K562 (cell line): ENCODE data around the gene NLGN4Y. TPM values are rescaled to one million over a fixed set of nuclear protein-coding genes. Genes with fewer than 3 reads are reported as not detected.

ENCODE experiments used
- ATAC-seq: fragments of 200-7000 bp; cut with Tn5 transposase; 3 replicates; pipeline ENCODE4 v1.9.1; 2020; ENCODE audit warnings: moderate library complexity
- BruUV-seq: library from RNA; stranded (reverse); fragments of 400-500 nt; replicated peaks from 2 replicates; lab custom pipeline; 2021; lab: Mats Ljungman, UMichigan
- CTCF ChIA-PET: fragments of 300-600 bp; formaldehyde crosslinking; extraction: SDS; loops from one replicate; lab custom pipeline; 2021; ENCODE audit warnings: low intra/inter-chr PET ratio; lab: Yijun Ruan, JAX
- POLR2A ChIA-PET: fragments of 300-600, 350-650 bp; sonication (Branson Sonifier 250); formaldehyde crosslinking; extraction: SDS; loops from one replicate; lab custom pipeline; 2021; ENCODE audit warnings: antibody characterized with exemption, inconsistent platforms; lab: Yijun Ruan, JAX
- DNase-seq, 4 experiments: peaks; one replicate each; pipeline versions ENCODE4 v3.0.0 to v3.0.0-alpha.2; 2011 to 2018; ENCODE audit warnings: low spot score in 3 of 4, mixed read lengths in 3 of 4; ENCODE audit errors: extremely low read depth in 1 of 4
- FAIRE-seq: peaks from 2 replicates; lab custom pipeline; 2011; peaks lifted over from hg19 to GRCh38; lab: Jason Lieb, UNC
- H2AFZ ChIP-seq: 2 replicates; pipeline ENCODE4 v1.6.0; 2011; ENCODE audit warnings: low read depth, low read length, control low read depth, inconsistent platforms
- H3K27ac ChIP-seq: fragments of 200-600 bp; 3 replicates; pipeline ENCODE4 v1.8.0; 2011; ENCODE audit warnings: low read depth, mild to moderate bottlenecking, control low read depth, inconsistent platforms, low read length, moderate library complexity, mixed read lengths; ENCODE audit errors: extremely low read depth
- H3K27me3 ChIP-seq, 2 experiments: fragments of 300-600 bp in 1 of 2; 2 replicates in 1 of 2; 3 replicates in 1 of 2; pipeline versions ENCODE4 v1.6.0 to v1.8.0; 2011; ENCODE audit warnings: inconsistent platforms in 2 of 2, low read length in 2 of 2, mild to moderate bottlenecking in 1 of 2, mixed read lengths in 1 of 2, moderate library complexity in 1 of 2; ENCODE audit not compliant: control insufficient read depth in 2 of 2, insufficient read depth in 2 of 2
- H3K36me3 ChIP-seq: fragments of 300-600 bp; 3 replicates; pipeline ENCODE4 v1.8.0; 2011; ENCODE audit warnings: mild to moderate bottlenecking, low read length, inconsistent platforms; ENCODE audit not compliant: control insufficient read depth, insufficient read depth
- H3K4me1 ChIP-seq, 2 experiments: fragments of 200-600 bp in 1 of 2; replicated peaks in 1 of 2; 2 replicates in 1 of 2; 3 replicates in 1 of 2; pipeline versions ENCODE4 v1.5.1 to v1.8.0; 2011; ENCODE audit warnings: inconsistent platforms in 2 of 2, low read length in 2 of 2, mild to moderate bottlenecking in 1 of 2, mixed read lengths in 1 of 2, moderate library complexity in 1 of 2; ENCODE audit not compliant: control insufficient read depth in 2 of 2, insufficient read depth in 2 of 2
- H3K4me2 ChIP-seq: 2 replicates; pipeline ENCODE4 v1.6.1; 2011; ENCODE audit warnings: low read length, control low read depth, inconsistent platforms, mixed read lengths; ENCODE audit not compliant: insufficient read depth
- H3K4me3 ChIP-seq: fragments of 200-600 bp; sonication (generic), shearing (Covaris generic); 2 replicates; pipeline ENCODE4 v1.5.1; 2016; ENCODE audit warnings: control low read depth, inconsistent platforms
- H3K79me2 ChIP-seq: fragments of 200-600 bp; 3 replicates; pipeline ENCODE4 v1.8.0; 2011; ENCODE audit warnings: low read length, inconsistent platforms; ENCODE audit not compliant: control insufficient read depth, insufficient read depth
- H3K9ac ChIP-seq, 2 experiments: 2 replicates each; pipeline versions ENCODE4 v1.6.0 to v1.6.1; 2011; ENCODE audit warnings: low read depth in 2 of 2, low read length in 2 of 2, control low read depth in 1 of 2, inconsistent platforms in 1 of 2, mild to moderate bottlenecking in 1 of 2, mixed read lengths in 1 of 2; ENCODE audit not compliant: insufficient read depth in 1 of 2
- H3K9me1 ChIP-seq: one replicate; pipeline ENCODE4 v1.6.0; 2011; ENCODE audit warnings: inconsistent platforms, mild to moderate bottlenecking, low read length, moderate library complexity; ENCODE audit not compliant: control insufficient read depth, insufficient read depth
- H3K9me3 ChIP-seq: replicated peaks from 2 replicates; pipeline ENCODE4 v1.5.1; 2011; ENCODE audit warnings: low read depth, low read length, inconsistent platforms; ENCODE audit not compliant: control insufficient read depth, insufficient read depth
- H4K20me1 ChIP-seq: replicated peaks from 2 replicates; pipeline ENCODE4 v1.6.1; 2011; ENCODE audit warnings: low read length, inconsistent platforms, mixed read lengths; ENCODE audit not compliant: control insufficient read depth, insufficient read depth
- DPF2 ChIP-seq: fragments of 450-650 bp; IDR thresholded peaks from 2 replicates; pipeline ENCODE4 v1.6.1; 2016
- HCFC1 ChIP-seq: IDR thresholded peaks from 2 replicates; pipeline ENCODE4 v1.6.1; 2012; ENCODE audit warnings: low read depth, low read length, improper control_type of control experiment
- HDGF ChIP-seq: fragments of 450-650 bp; IDR thresholded peaks from 2 replicates; pipeline ENCODE4 v1.6.1; 2016
- HNRNPUL1 ChIP-seq: fragments of 200-400 bp; formaldehyde crosslinking; IDR thresholded peaks from 2 replicates; pipeline ENCODE4 v1.6.1; 2017; ENCODE audit warnings: low read length
- KDM5B ChIP-seq: fragments of 200-600 bp; sonication (generic); IDR thresholded peaks from 2 replicates; pipeline ENCODE4 v1.6.1; 2012; ENCODE audit warnings: low read depth, mild to moderate bottlenecking, moderate library complexity, low read length, control low read depth, inconsistent platforms; ENCODE audit not compliant: insufficient replicate concordance
- KHSRP ChIP-seq: fragments of 450-650 bp; IDR thresholded peaks from 2 replicates; pipeline ENCODE4 v1.6.1; 2017
- MIER1 ChIP-seq: fragments of 450-650 bp; IDR thresholded peaks from 2 replicates; pipeline ENCODE4 v1.6.1; 2016; ENCODE audit warnings: antibody characterized with exemption, mild to moderate bottlenecking, low read depth
- PCBP1 ChIP-seq: fragments of 200-400 bp; formaldehyde crosslinking; IDR thresholded peaks from 2 replicates; pipeline ENCODE4 v1.6.1; 2018; ENCODE audit warnings: mild to moderate bottlenecking, low read depth, low read length; ENCODE audit not compliant: poor library complexity, severe bottlenecking
- PRPF4 ChIP-seq: fragments of 200-400 bp; formaldehyde crosslinking; IDR thresholded peaks from one replicate; pipeline ENCODE4 v1.6.1; 2017; ENCODE audit warnings: low read length, low read depth, mild to moderate bottlenecking; ENCODE audit not compliant: insufficient read depth, poor library complexity, severe bottlenecking
- RBFOX2 ChIP-seq: fragments of 200-400 bp; formaldehyde crosslinking; IDR thresholded peaks from 2 replicates; pipeline ENCODE4 v1.6.1; 2017; ENCODE audit warnings: low read depth, mild to moderate bottlenecking, low read length, moderate library complexity
- TSC22D4 ChIP-seq: fragments of 450-650 bp; IDR thresholded peaks from 2 replicates; pipeline ENCODE4 v1.6.1; 2016; ENCODE audit warnings: missing genetic modification characterization, missing biosample characterization, control low read depth
- WGBS: fragments of 100-300 bp; shearing (Covaris generic); methylation state at CpG from one replicate; pipeline ENCODE4 v1.1.6; 2016; ENCODE audit warnings: low coverage, mixed read lengths; ENCODE audit not compliant: insufficient coverage; ENCODE audit errors: missing lambda C conversion rate; 5-methylcytosine and 5-hydroxymethylcytosine counted together
- in situ Hi-C: fragments of 300-500 bp; cut with MboI; formaldehyde crosslinking; loops from 4 replicates; pipeline ENCODE4 v1.15.0; 2018; ENCODE audit warnings: inconsistent platforms, mixed read lengths
- intact Hi-C: fragments of 100-400 bp; cut with micrococcal nuclease; formaldehyde crosslinking; loops from 2 replicates; pipeline ENCODE4 v1.14.2; 2022
- polyA plus RNA-seq, 8 experiments: library from polyadenylated mRNA; depleted of rRNA in 4 of 8; stranded (reverse) in 5 of 8; unstranded in 3 of 8; fragments of >200 nt; fragmentation: Nextera tagmentation in 2 of 8; fragmentation: Illumina TruSeq in 1 of 8; extraction: Ambion mirVana in 2 of 8; extraction: Trizol in 1 of 8; gene quantifications; 2 replicates each; pipeline versions ENCODE4 v1.2.1 to v1.2.3, GENCODE V29; 2011 to 2014; ENCODE audit warnings: inconsistent platforms in 1 of 8, missing spikeins in 1 of 8
- total RNA-seq, 7 experiments: library from RNA; depleted of rRNA in 6 of 7; stranded (reverse); fragments of >200 nt in 6 of 7; fragmentation: Illumina TruSeq in 2 of 7; extraction: Trizol in 2 of 7; gene quantifications; 2 replicates each; pipeline versions ENCODE4 v1.2.1 to v1.2.3, GENCODE V29; 2011 to 2021; ENCODE audit warnings: low replicate concordance in 1 of 7
- TF ChIP-seq, protein P1 (sequence below), 3 experiments: fragments of 200-800 bp in 1 of 3; fragments of 250-450 bp in 1 of 3; fragments of 450-650 bp in 1 of 3; sonication (Bioruptor Pico) in 1 of 3; sonication (Bioruptor generic) in 1 of 3; formaldehyde crosslinking in 1 of 3; IDR thresholded peaks; 2 replicates each; pipeline versions ENCODE4 v1.6.1 to v1.8.0; 2016 to 2022; ENCODE audit warnings: mild to moderate bottlenecking in 2 of 3, missing genetic modification characterization in 2 of 3, missing compliant biosample characterization in 1 of 3, moderate library complexity in 1 of 3
- TF ChIP-seq, protein P2 (sequence below): fragments of 450-650 bp; formaldehyde crosslinking; IDR thresholded peaks from 2 replicates; pipeline ENCODE4 v1.4.0; 2020; ENCODE audit warnings: mild to moderate bottlenecking, mixed read lengths

The NLGN4Y gene
- total and polyA plus RNA-seq, 9 of the 15 experiments (the other 6 are each of a cell fraction or from before 2014, with no cell fraction given): not detected

DNA sequence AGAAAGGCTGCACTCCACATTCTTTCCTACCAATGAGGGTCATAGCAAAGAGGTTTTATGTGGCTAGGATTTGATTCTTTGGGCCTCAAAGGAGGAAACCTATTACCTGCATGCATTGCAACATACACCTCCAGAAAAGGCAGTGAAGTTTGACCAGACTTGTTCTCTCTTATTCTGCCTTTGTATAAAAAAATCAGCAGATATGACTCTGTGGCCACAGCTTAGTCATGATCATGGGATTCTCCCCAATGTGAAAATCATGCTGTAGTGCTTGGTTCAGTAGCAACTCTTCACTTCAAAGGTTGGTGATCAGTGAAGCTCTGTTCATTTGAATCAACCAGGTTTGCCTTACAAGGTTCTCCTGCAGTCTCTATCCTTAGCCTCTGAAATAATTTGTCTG, 38.4 kb upstream of the NLGN4Y start:
- DNase-seq (no peak), FAIRE-seq (no peak), ATAC-seq (no peak)
- TF ChIP-seq RBFOX2: no peak
- TF ChIP-seq PCBP1: no peak
- no peak for TF ChIP-seq MIER1
- TF ChIP-seq TSC22D4 (tag): no peak
- TF ChIP-seq HNRNPUL1: no peak
- no peak for TF ChIP-seq KHSRP
- H3K4me2 ChIP-seq: no peak overlapping the region
- H3K9me1 ChIP-seq: no peaks in the 10 kb centered on the region
- no peaks in the 10 kb centered on the region for H3K36me3 ChIP-seq
- no peak overlapping the region for H3K9ac ChIP-seq
- H3K27ac ChIP-seq: no peak overlapping the region
- no peak overlapping the region for H3K4me3 ChIP-seq
- H3K4me1 ChIP-seq: no peaks in the 10 kb centered on the region
- H3K9me3 ChIP-seq: no peaks in the 10 kb centered on the region
- no TSS peak for BruUV-seq
- intact Hi-C loops (no loop called here), in situ Hi-C loops (no loop called here)
- no peaks in the 10 kb centered on the region for H4K20me1 ChIP-seq
- POLR2A ChIA-PET: no interaction called here
- no peaks in the 10 kb centered on the region for H3K27me3 ChIP-seq
- no peak overlapping the region for H2AFZ ChIP-seq
- CTCF ChIA-PET: no interaction called here
- H3K79me2 ChIP-seq: no peaks in the 10 kb centered on the region

GRCh38 chrY:14490226-14490625, 34.1 kb upstream of the NLGN4Y start:
- no peak for TF ChIP-seq DPF2
- no peak for TF ChIP-seq PRPF4
- TF ChIP-seq, protein P1, sequence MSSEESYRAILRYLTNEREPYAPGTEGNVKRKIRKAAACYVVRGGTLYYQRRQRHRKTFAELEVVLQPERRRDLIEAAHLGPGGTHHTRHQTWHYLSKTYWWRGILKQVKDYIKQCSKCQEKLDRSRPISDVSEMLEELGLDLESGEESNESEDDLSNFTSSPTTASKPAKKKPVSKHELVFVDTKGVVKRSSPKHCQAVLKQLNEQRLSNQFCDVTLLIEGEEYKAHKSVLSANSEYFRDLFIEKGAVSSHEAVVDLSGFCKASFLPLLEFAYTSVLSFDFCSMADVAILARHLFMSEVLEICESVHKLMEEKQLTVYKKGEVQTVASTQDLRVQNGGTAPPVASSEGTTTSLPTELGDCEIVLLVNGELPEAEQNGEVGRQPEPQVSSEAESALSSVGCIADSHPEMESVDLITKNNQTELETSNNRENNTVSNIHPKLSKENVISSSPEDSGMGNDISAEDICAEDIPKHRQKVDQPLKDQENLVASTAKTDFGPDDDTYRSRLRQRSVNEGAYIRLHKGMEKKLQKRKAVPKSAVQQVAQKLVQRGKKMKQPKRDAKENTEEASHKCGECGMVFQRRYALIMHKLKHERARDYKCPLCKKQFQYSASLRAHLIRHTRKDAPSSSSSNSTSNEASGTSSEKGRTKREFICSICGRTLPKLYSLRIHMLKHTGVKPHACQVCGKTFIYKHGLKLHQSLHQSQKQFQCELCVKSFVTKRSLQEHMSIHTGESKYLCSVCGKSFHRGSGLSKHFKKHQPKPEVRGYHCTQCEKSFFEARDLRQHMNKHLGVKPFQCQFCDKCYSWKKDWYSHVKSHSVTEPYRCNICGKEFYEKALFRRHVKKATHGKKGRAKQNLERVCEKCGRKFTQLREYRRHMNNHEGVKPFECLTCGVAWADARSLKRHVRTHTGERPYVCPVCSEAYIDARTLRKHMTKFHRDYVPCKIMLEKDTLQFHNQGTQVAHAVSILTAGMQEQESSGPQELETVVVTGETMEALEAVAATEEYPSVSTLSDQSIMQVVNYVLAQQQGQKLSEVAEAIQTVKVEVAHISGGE (CRISPR knock-in tag; IDR thresholded peaks at IDR 0.05): no peak
- no peak for TF ChIP-seq KDM5B
- TF ChIP-seq, protein P2, sequence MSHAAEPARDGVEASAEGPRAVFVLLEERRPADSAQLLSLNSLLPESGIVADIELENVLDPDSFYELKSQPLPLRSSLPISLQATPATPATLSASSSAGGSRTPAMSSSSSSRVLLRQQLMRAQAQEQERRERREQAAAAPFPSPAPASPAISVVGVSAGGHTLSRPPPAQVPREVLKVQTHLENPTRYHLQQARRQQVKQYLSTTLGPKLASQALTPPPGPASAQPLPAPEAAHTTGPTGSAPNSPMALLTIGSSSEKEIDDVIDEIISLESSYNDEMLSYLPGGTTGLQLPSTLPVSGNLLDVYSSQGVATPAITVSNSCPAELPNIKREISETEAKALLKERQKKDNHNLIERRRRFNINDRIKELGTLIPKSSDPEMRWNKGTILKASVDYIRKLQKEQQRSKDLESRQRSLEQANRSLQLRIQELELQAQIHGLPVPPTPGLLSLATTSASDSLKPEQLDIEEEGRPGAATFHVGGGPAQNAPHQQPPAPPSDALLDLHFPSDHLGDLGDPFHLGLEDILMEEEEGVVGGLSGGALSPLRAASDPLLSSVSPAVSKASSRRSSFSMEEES (CRISPR knock-in tag): no peak
- no peak for TF ChIP-seq HDGF
- TF ChIP-seq HCFC1: no peak
- ChIA-PET CTCF (no interaction called here), POLR2A (no interaction called here)
- Histone ChIP-seq H3K9me1 (no peaks in the 10 kb centered on the region), H3K9ac (no peak overlapping the region), H3K27ac (no peak overlapping the region), H2AFZ (no peak overlapping the region), H3K27me3 (no peaks in the 10 kb centered on the region), H3K4me2 (no peak overlapping the region), H3K4me1 (no peaks in the 10 kb centered on the region), H4K20me1 (no peaks in the 10 kb centered on the region), H3K9me3 (no peaks in the 10 kb centered on the region), H3K79me2 (no peaks in the 10 kb centered on the region), H3K4me3 (no peak overlapping the region), H3K36me3 (no peaks in the 10 kb centered on the region)
- ATAC-seq (no peak), DNase-seq (no peak), FAIRE-seq (no peak)
- no TSS peak for BruUV-seq
- WGBS: no CpG with 5 or more reads among the region's 1 CpG
- intact Hi-C loops: no loop called here
- in situ Hi-C loops: no loop called here
